Lung (tissue), 12 donors: ENCODE measurements around the gene ZNF83. TPM values are rescaled to one million over a fixed set of nuclear protein-coding genes. Genes with fewer than 3 reads are reported as not detected.
A peak's percentile ranks its signal among the peaks of the same experiment; 100 is the strongest.

Experiments used
- ATAC-seq: fragments of 200-7000 bp; cut with Tn5 transposase; one replicate; pipeline ENCODE4 v1.9.1; 2020; ENCODE audit warnings: moderate number of reproducible peaks; ENCODE audit not compliant: insufficient read depth, low FRiP score
- DNase-seq, 3 donors: peaks; one replicate each; pipeline ENCODE4 v3.0.0-alpha.2; 2013 to 2017
- H3K27ac ChIP-seq, 2 donors: one replicate each; pipeline ENCODE4 v1.5.1; 2013; ENCODE audit warnings: mild to moderate bottlenecking in 2 of 2, moderate library complexity in 2 of 2, control low read depth in 1 of 2, inconsistent platforms in 1 of 2, low read depth in 1 of 2, low read length in 1 of 2
- H3K27me3 ChIP-seq, 3 donors: one replicate each; pipeline ENCODE4 v1.5.1; 2013; ENCODE audit warnings: low read length in 2 of 3; ENCODE audit not compliant: control insufficient read depth in 3 of 3, insufficient read depth in 3 of 3
- H3K36me3 ChIP-seq, 4 donors: one replicate each; pipeline ENCODE4 v1.5.1; 2013; ENCODE audit warnings: low read length in 4 of 4, mild to moderate bottlenecking in 1 of 4, moderate library complexity in 1 of 4; ENCODE audit not compliant: control insufficient read depth in 4 of 4, insufficient read depth in 4 of 4
- H3K4me1 ChIP-seq, 5 donors: one replicate each; pipeline ENCODE4 v1.5.1; 2013; ENCODE audit warnings: low read length in 5 of 5, mild to moderate bottlenecking in 2 of 5, moderate library complexity in 1 of 5; ENCODE audit not compliant: control insufficient read depth in 5 of 5, insufficient read depth in 5 of 5
- H3K4me3 ChIP-seq: one replicate; pipeline ENCODE4 v1.5.1; 2013; ENCODE audit warnings: mild to moderate bottlenecking, control low read depth, moderate library complexity
- H3K9ac ChIP-seq, 2 donors: one replicate each; pipeline ENCODE4 v1.5.1; 2013; ENCODE audit warnings: low read length in 2 of 2, control low read depth in 1 of 2; ENCODE audit not compliant: insufficient read depth in 1 of 2
- H3K9me3 ChIP-seq, 4 donors: one replicate each; pipeline ENCODE4 v1.5.1; 2013; ENCODE audit warnings: low read length in 3 of 4, mild to moderate bottlenecking in 1 of 4, moderate library complexity in 1 of 4; ENCODE audit not compliant: control insufficient read depth in 4 of 4, insufficient read depth in 3 of 4
- CTCF ChIP-seq: IDR thresholded peaks from 2 replicates; pipeline ENCODE4 v1.5.1; 2012; ENCODE audit warnings: mild to moderate bottlenecking; ENCODE audit errors: control extremely low read depth, extremely low read depth
- WGBS, 2 donors: extraction: QIAGEN DNeasy Blood & Tissue Kit; methylation state at CpG; one replicate each; pipeline ENCODE4 v1.1.7; 2013; 5-methylcytosine and 5-hydroxymethylcytosine counted together
- polyA plus RNA-seq, 2 donors: library from polyadenylated mRNA; stranded (reverse); fragments of 200-250 nt; gene quantifications; one replicate each; pipeline ENCODE4 v1.2.1, GENCODE V29; 2013
- total RNA-seq, 2 donors: library from RNA; depleted of rRNA in 1 of 2; stranded (reverse); fragments of >200 nt in 1 of 2; gene quantifications; one replicate each; pipeline ENCODE4 v1.2.1, GENCODE V29; 2014 to 2021
- donor health status: control.
- donor health status: control.
- donor health status: Bipolar disorder and iron deficiency.
- donor health status: healthy.
- donor health status: DM: yes; HTN: yes; CAD: no.

The ZNF83 gene
- total and polyA plus RNA-seq, 4 donors, result 14.8 to 118 (median 46.2) TPM

GRCh38 chr19:52648336-52649016 lies 10.3 kb upstream of the ZNF83 start:
- no peak overlapping the region for H3K9ac ChIP-seq
- H3K4me3 ChIP-seq, result no peak overlapping the region
- H3K4me1 ChIP-seq, result no peaks in the 10 kb centered on the region
- H3K27me3 ChIP-seq, result no peaks in the 10 kb centered on the region
- ATAC-seq (no peak), DNase-seq (no peak)
- WGBS, 2 donors, result 81 to 82% methylated on average over 4 of the region's 4 CpGs
- peaks cover 0 to 17% (median 7%) of the 10 kb centered on the region in 4 donors for H3K9me3 ChIP-seq
- peaks cover 10 to 30% (median 17%) of the 10 kb centered on the region in 4 donors for H3K36me3 ChIP-seq
- no peak for TF ChIP-seq CTCF
- H3K27ac ChIP-seq, result no peak overlapping the region

- H3K27ac ChIP-seq, result no peak overlapping the region
- no peak for TF ChIP-seq CTCF
- no peak overlapping the region for H3K9ac ChIP-seq
- peaks cover 0 to 17% (median 7%) of the 10 kb centered on the region in 4 donors for H3K9me3 ChIP-seq
- 57 to 92% methylated on average over 1 of the region's 1 CpG for WGBS, 2 donors
- H3K4me3 ChIP-seq, result no peak overlapping the region
- peak in 2 of 3 donors; percentile 3 to 30 for DNase-seq
- H3K4me1 ChIP-seq, result no peaks in the 10 kb centered on the region
- peaks cover 0 to 18% (median 9%) of the 10 kb centered on the region in 4 donors for H3K36me3 ChIP-seq
- H3K27me3 ChIP-seq, result no peaks in the 10 kb centered on the region
- no peak for ATAC-seq
Measured at GRCh38 chr19:52646571-52647217, 8.5 kb upstream of the ZNF83 start.

- no peak overlapping the region for H3K9ac ChIP-seq
- DNase-seq, result peak; percentile 4 to 18 (median 6)
- no peak overlapping the region for H3K27ac ChIP-seq
- TF ChIP-seq CTCF, result no peak
- peaks cover 0 to 2% (median 0%) of the 10 kb centered on the region in 4 donors for H3K9me3 ChIP-seq
- ATAC-seq, result no peak
- WGBS, 2 donors, result 77 to 83% methylated on average over 14 of the region's 14 CpGs
- H3K4me1 ChIP-seq, result peaks cover 0 to 13% (median 7%) of the 10 kb centered on the region in 5 donors
- no peaks in the 10 kb centered on the region for H3K27me3 ChIP-seq
- H3K4me3 ChIP-seq, result no peak overlapping the region
- H3K36me3 ChIP-seq, result peaks cover 0 to 4% (median 0%) of the 10 kb centered on the region in 4 donors
Measured at GRCh38 chr19:52640916-52641315, 2.8 kb upstream of the ZNF83 start.
